Left lung (tissue), 10 donors: ENCODE data around the gene CD19. TPM values are rescaled to one million over a fixed set of nuclear protein-coding genes. Genes with fewer than 3 reads are reported as not detected.

Source experiments
- ATAC-seq: fragments of 200-7000 bp; cut with Tn5 transposase; one replicate; pipeline ENCODE4 v1.9.1; 2020; ENCODE audit warnings: moderate library complexity
- DNase-seq, 4 donors: peaks; one replicate each; pipeline ENCODE4 v3.0.0-alpha.2; 2013 to 2020
- H3K27ac ChIP-seq, 2 donors: fragments of 200-600 bp; sonication (generic) in 1 of 2; one replicate each; pipeline versions ENCODE4 v1.5.0 to v1.8.0; 2020 to 2021
- H3K27me3 ChIP-seq, 2 donors: fragments of 200-600 bp; sonication (generic) in 1 of 2; one replicate each; pipeline versions ENCODE4 v1.5.0 to v1.8.0; 2020 to 2021
- H3K36me3 ChIP-seq, 2 donors: fragments of 200-600 bp; sonication (generic) in 1 of 2; one replicate each; pipeline versions ENCODE4 v1.5.0 to v1.8.0; 2020 to 2021
- H3K4me1 ChIP-seq, 2 donors: fragments of 200-600 bp; one replicate each; pipeline ENCODE4 v1.8.0; 2021
- H3K4me3 ChIP-seq, 2 donors: fragments of 200-600 bp; sonication (generic) in 1 of 2; one replicate each; pipeline versions ENCODE4 v1.5.0 to v1.8.0; 2020 to 2021; ENCODE audit warnings: mild to moderate bottlenecking in 1 of 2
- H3K9me3 ChIP-seq, 2 donors: fragments of 200-600 bp; sonication (generic) in 1 of 2; one replicate each; pipeline versions ENCODE4 v1.5.0 to v1.8.0; 2020 to 2021
- CTCF ChIP-seq, 2 donors: fragments of 200-600 bp; sonication (generic) in 1 of 2; IDR thresholded peaks; one replicate each; pipeline versions ENCODE4 v1.5.0 to v1.8.0; 2021; ENCODE audit warnings: antibody characterized with exemption in 2 of 2
- intact Hi-C, 2 donors: fragments of 100-400 bp; cut with DNase I; formaldehyde crosslinking; loops; one replicate each; pipeline versions ENCODE4 v1.11.2 to v1.14.2; 2022
- polyA plus RNA-seq, 6 donors: library from polyadenylated mRNA; unstranded; fragments of 120-200 nt; gene quantifications; one replicate each; pipeline ENCODE4 v1.2.1, GENCODE V29; 2013; ENCODE audit not compliant: insufficient read length in 6 of 6
- total RNA-seq, 2 donors: library from RNA; stranded (reverse); fragmentation: NEBNext Ultra II Directional; extraction: Animal tissue kit (Norgen Biotek cat#: 25700); gene quantifications; one replicate each; pipeline ENCODE4 v1.2.1, GENCODE V29; 2021
- donor health status: DM: no; HTN: yes; CAD: no.
- donor health status: DM: no; HTN: no; CAD: no.

Gene CD19
- total and polyA plus RNA-seq, 8 donors: 0.29 to 0.85 (median 0.51) TPM

- Histone ChIP-seq H3K36me3 (peaks cover 3 to 95% of the 10 kb centered on the region in 2 donors), H3K27me3 (no peaks in the 10 kb centered on the region), H3K4me1 (no peaks in the 10 kb centered on the region), H3K27ac (no peak overlapping the region), H3K4me3 (no peak overlapping the region), H3K9me3 (no peaks in the 10 kb centered on the region)
- no peak for TF ChIP-seq CTCF (IDR thresholded peaks at IDR 0.05)
- ATAC-seq: no peak
- no peak for DNase-seq
- intact Hi-C loops: no loop called here
Observed at GRCh38 chr16:28910086-28911031, 21.4 kb upstream of the CD19 start.

GRCh38 chr16:28912558-28912957 lies 19.2 kb upstream of the CD19 start:
- Histone ChIP-seq H3K27ac (no peak overlapping the region), H3K4me3 (no peak overlapping the region), H3K4me1 (no peaks in the 10 kb centered on the region), H3K9me3 (no peaks in the 10 kb centered on the region), H3K36me3 (peaks cover 3 to 94% of the 10 kb centered on the region in 2 donors), H3K27me3 (no peaks in the 10 kb centered on the region)
- ATAC-seq (no peak), DNase-seq (no peak)
- intact Hi-C loops: no loop called here
- no peak for TF ChIP-seq CTCF (IDR thresholded peaks at IDR 0.05)

- no peak for ATAC-seq
- intact Hi-C loops: no loop called here
- no peak for TF ChIP-seq CTCF (IDR thresholded peaks at IDR 0.05)
- H3K4me3 ChIP-seq: no peak overlapping the region
- no peaks in the 10 kb centered on the region for H3K27me3 ChIP-seq
- H3K4me1 ChIP-seq: no peaks in the 10 kb centered on the region
- H3K27ac ChIP-seq: no peak overlapping the region
- H3K36me3 ChIP-seq: peaks cover 3 to 93% of the 10 kb centered on the region in 2 donors
- no peaks in the 10 kb centered on the region for H3K9me3 ChIP-seq
- no peak for DNase-seq
Observed at GRCh38 chr16:28913946-28914724, 17.6 kb upstream of the CD19 start.

- ATAC-seq (no peak), DNase-seq (no peak)
- H3K27me3 ChIP-seq: no peaks in the 10 kb centered on the region
- intact Hi-C loops: no loop called here
- no peaks in the 10 kb centered on the region for H3K9me3 ChIP-seq
- no peak for TF ChIP-seq CTCF (IDR thresholded peaks at IDR 0.05)
- H3K36me3 ChIP-seq: peaks cover 3 to 94% of the 10 kb centered on the region in 2 donors
- H3K4me1 ChIP-seq: no peaks in the 10 kb centered on the region
- H3K27ac ChIP-seq: no peak overlapping the region
- no peak overlapping the region for H3K4me3 ChIP-seq
Observed at GRCh38 chr16:28915181-28915580, 16.6 kb upstream of the CD19 start.

- Histone ChIP-seq H3K27ac (no peak overlapping the region), H3K9me3 (no peaks in the 10 kb centered on the region), H3K36me3 (peaks cover 3 to 89% of the 10 kb centered on the region in 2 donors), H3K4me1 (no peaks in the 10 kb centered on the region), H3K27me3 (no peaks in the 10 kb centered on the region), H3K4me3 (no peak overlapping the region)
- no peak for TF ChIP-seq CTCF (IDR thresholded peaks at IDR 0.05)
- intact Hi-C loops: no loop called here
- DNase-seq (no peak), ATAC-seq (no peak)
Observed at GRCh38 chr16:28917095-28917494, 14.7 kb upstream of the CD19 start.
